Central memory CD8-positive, alpha-beta T cell (primary cell): ENCODE results near the gene PDX1.
A peak's percentile ranks its signal among the peaks of the same experiment; 100 is the strongest.
"Not testable (repeated sequence)": the region's sequence is repeated elsewhere in the genome, so short reads cannot be mapped to it uniquely, and the experiment has no call there.

Experiments
- ATAC-seq: fragments of 150-1000 bp; cut with Tn5 transposase; replicated peaks from 2 replicates; pipeline ENCODE4 v1.10.0; 2022; ENCODE audit warnings: mild to moderate bottlenecking, moderate FRiP score, moderate number of reproducible peaks; ENCODE audit not compliant: poor library complexity, severe bottlenecking; ENCODE audit errors: extremely low read depth
- DNase-seq, 2 donors: peaks; one replicate each; pipeline ENCODE4 v3.0.0; 2021; ENCODE audit warnings: low spot score in 2 of 2
- H3K27ac Mint-ChIP-seq: one replicate; pipeline ENCODE4 v1.8.0; 2022; ENCODE audit warnings: low read depth, mild to moderate bottlenecking, moderate library complexity, mixed read lengths
- H3K27me3 Mint-ChIP-seq: one replicate; pipeline ENCODE4 v1.8.0; 2022; ENCODE audit warnings: mixed read lengths
- H3K36me3 Mint-ChIP-seq: one replicate; pipeline ENCODE4 v1.8.0; 2022; ENCODE audit warnings: mild to moderate bottlenecking, moderate library complexity, mixed read lengths; ENCODE audit not compliant: insufficient read depth
- H3K4me1 Mint-ChIP-seq: one replicate; pipeline ENCODE4 v1.8.0; 2022; ENCODE audit warnings: mixed read lengths
- H3K4me3 Mint-ChIP-seq: one replicate; pipeline ENCODE4 v1.8.0; 2022; ENCODE audit warnings: mild to moderate bottlenecking, moderate library complexity, mixed read lengths
- H3K9me3 Mint-ChIP-seq: one replicate; pipeline ENCODE4 v1.8.0; 2022; ENCODE audit warnings: mixed read lengths

The PDX1 gene

DNA sequence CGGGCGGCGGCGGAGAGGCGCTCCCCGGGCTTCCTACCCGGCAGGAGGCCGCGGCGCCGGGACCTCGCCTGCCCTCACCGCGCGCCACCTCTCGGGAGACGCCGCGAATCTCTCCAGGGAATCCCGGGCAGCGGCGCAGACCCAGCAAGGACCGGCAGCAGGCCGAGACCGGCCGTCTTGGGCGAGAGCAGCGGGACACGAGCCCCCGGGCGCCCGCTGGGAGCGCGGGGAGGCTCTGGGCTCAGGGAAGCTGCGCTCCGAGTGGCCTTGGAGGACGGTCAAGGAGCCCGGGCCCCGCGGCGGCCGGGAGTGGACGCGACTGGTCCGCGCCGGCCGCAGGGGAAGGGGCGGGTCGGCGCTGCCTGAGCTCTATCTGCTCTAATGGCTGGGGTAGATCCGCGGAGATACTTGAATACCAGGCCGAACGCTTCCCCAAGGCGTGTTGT lies 34.6 kb downstream of the PDX1 start:
- Mint-ChIP-seq H3K36me3 (peaks cover 2% of the 10 kb centered on the region), H3K9me3 (peaks cover 5% of the 10 kb centered on the region), H3K4me1 (peaks cover 7% of the 10 kb centered on the region), H3K27ac (no peak overlapping the region), H3K27me3 (peaks cover 80% of the 10 kb centered on the region), H3K4me3 (peak overlapping the region; percentile 55)
- DNase-seq = no peak
- no peak for ATAC-seq

DNA sequence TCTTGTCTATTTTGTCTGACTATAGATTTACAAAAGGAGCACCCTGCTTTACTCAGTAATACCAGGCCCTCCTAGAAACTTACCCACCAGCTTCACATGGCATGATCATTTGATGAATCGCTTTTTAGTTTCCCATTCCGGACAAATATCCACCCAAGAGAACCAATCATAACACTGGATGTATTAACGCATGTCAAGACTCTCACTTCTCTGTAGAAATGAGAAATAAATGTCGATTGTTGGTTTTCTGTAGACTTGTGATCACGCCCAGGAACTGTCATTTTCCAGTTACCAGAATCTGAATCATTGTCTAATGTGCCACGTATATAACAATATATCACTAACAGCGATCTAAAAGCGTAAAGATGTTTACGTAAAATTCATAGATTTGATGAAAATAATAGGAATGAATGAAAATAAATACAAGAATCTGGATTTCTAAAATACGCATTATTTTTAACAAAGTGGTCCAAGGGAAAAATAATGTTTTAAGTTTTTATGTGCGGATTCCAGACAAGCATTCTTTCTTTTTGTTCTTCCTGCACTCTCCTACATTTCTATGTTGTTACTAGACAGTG lies 35.3 kb downstream of the PDX1 start:
- Mint-ChIP-seq H3K9me3 (peaks cover 1% of the 10 kb centered on the region), H3K27ac (no peak overlapping the region), H3K36me3 (peaks cover 2% of the 10 kb centered on the region), H3K4me3 (peak overlapping the region; percentile 25), H3K4me1 (peaks cover 7% of the 10 kb centered on the region), H3K27me3 (peaks cover 80% of the 10 kb centered on the region)
- ATAC-seq (no peak), DNase-seq (no peak)

DNA sequence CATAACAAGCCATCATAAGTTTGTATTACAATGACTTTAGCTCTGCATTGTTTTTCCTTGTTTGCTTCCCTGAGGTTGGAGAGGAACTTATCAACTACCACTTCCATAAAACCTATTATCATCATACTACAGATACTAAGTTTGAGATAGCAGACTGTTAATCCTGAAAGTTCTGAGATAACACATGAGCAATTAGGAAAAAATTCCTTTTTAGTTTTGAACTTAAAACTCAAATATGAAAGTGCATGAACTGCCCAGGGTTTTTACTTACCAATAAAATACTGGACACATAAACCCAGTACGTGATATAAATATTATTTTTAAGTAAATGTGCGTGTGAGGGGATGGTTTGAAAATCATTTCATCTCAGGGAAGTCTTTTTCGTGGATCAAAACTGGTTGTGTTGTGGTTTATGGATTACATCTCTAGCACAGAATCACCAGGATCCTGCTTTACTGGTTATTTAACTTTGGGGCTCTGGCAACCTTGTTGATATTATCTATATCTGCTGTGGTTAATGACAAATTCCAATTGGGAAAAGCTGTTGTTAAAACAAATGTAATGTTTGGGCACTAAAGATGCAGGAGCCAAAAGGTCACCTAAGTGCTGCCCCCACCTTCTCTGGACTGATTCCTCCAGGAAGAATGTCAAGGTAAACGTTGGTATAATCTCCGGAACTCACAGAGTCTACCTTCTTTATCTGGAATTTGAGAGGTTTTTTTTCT lies 36.9 kb downstream of the PDX1 start:
- no peaks in the 10 kb centered on the region for H3K36me3 Mint-ChIP-seq
- peaks cover 7% of the 10 kb centered on the region for H3K4me1 Mint-ChIP-seq
- DNase-seq = no peak
- no peak overlapping the region for H3K27ac Mint-ChIP-seq
- no peaks in the 10 kb centered on the region for H3K9me3 Mint-ChIP-seq
- no peak for ATAC-seq
- H3K27me3 Mint-ChIP-seq = peaks cover 76% of the 10 kb centered on the region
- no peak overlapping the region for H3K4me3 Mint-ChIP-seq

DNA sequence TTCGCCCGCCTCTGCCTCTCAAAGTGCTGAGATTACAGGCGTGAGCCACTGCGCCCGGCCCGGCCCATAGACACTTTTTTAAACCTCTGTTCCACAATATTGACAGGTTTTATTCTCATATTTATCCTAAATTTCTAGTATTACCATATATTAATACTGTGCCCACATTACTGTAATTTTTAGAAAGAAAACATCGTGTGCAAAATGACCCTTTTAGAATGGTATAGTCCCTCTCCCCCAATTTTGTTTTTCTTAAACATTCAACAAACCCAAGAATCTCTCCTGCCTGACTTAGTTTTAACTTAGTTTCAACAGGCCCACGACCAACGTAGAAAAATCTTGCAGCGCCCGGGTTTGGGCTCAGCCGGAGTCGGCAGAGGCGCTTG lies 40.2 kb downstream of the PDX1 start:
- Mint-ChIP-seq H3K36me3 (no peaks in the 10 kb centered on the region), H3K27me3 (peaks cover 93% of the 10 kb centered on the region), H3K27ac (no peak overlapping the region), H3K4me3 (peak overlapping the region; percentile 20), H3K4me1 (no peaks in the 10 kb centered on the region), H3K9me3 (no peaks in the 10 kb centered on the region)
- no peak for DNase-seq
- ATAC-seq = no peak

DNA sequence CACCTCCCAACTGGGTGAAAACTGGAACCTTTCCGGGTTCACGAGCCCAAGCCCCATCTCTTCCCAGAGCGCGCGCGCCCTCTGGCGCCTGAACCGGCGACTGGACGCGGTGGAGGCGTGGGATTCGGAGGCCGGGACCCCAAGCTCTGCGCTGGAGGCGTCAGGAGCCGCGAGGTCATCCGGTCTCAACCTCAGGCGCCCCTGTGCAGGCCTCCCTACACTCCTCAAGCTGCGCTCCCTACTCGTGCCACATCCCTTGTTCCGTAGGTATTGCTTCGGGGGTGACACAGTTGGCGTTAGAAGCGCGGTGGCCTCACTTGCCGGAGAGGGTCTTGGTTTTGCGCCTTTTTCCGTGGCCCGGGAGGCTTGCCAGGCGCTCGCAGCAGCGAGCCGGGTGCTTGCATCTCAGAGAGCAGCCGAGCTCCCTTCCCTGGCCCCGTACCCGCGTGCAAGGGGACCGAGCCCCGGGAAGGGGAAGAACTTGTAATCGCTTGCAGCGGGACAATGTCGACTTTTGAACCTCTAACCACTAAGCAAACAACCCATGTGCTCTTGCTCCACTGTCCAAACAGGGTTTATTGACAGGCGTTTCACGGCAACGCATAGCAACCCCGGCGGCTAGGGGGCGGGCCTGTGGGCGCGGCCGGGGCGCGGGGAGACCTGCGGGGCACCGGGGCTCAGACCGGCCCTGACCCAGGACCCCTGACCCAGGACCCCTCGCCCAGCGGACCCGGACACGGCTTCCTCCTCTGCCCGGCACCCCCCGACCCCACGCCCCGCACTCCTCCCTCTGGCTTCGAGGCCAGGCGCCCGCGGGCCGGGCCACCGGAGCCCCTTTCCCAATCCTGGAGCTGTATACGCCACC lies 40.8 kb downstream of the PDX1 start:
- DNase-seq (no peak), ATAC-seq (no peak)
- Mint-ChIP-seq H3K27ac (no peak overlapping the region), H3K4me1 (no peaks in the 10 kb centered on the region), H3K27me3 (peaks cover 93% of the 10 kb centered on the region), H3K4me3 (peak overlapping the region; percentile 20), H3K9me3 (no peaks in the 10 kb centered on the region), H3K36me3 (no peaks in the 10 kb centered on the region)

DNA sequence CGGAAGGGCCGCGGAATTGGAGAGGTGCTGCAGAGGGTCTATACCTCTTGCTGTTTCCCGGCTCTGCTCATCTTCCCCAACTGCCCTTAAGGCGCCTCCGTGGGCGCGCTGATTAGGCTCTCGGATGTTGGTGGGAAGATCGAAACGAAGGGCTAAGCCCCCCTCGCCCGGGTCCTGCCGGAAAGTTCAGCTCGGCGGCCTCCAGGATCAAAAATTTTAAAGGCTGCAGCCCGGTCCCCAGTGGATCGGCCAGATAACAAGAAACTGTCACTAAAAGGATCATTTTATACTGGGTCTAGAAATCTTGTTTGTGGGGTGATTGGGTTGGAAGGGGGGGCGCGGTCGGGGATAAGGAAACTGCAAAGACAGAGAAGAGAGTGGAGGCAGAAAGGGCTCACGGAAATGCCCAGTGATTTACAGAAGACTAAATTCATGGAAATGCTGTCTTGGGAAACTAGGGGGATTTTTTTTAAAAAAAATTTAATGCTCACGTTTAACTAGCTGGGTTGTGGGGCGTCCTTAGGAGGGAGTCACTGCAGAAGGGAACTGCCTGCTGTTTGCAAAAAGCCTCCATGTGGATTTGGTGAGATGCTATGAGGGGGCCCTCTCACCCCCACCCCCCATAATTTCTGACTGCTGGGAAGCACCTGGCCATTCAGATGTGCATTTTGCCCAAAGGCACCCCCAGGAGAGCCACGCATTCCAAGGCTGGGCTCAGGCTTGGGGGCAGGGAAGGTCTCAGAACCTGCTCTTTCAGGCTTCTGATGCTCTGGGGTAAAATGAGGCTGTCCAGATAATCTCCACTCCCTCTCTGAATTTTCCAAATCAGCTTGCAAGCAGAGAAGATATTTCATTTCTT lies 41.7 kb downstream of the PDX1 start:
- peaks cover 93% of the 10 kb centered on the region for H3K27me3 Mint-ChIP-seq
- no peak for ATAC-seq
- no peaks in the 10 kb centered on the region for H3K9me3 Mint-ChIP-seq
- no peaks in the 10 kb centered on the region for H3K4me1 Mint-ChIP-seq
- H3K27ac Mint-ChIP-seq = no peak overlapping the region
- no peak for DNase-seq
- H3K4me3 Mint-ChIP-seq = no peak overlapping the region
- no peaks in the 10 kb centered on the region for H3K36me3 Mint-ChIP-seq

DNA sequence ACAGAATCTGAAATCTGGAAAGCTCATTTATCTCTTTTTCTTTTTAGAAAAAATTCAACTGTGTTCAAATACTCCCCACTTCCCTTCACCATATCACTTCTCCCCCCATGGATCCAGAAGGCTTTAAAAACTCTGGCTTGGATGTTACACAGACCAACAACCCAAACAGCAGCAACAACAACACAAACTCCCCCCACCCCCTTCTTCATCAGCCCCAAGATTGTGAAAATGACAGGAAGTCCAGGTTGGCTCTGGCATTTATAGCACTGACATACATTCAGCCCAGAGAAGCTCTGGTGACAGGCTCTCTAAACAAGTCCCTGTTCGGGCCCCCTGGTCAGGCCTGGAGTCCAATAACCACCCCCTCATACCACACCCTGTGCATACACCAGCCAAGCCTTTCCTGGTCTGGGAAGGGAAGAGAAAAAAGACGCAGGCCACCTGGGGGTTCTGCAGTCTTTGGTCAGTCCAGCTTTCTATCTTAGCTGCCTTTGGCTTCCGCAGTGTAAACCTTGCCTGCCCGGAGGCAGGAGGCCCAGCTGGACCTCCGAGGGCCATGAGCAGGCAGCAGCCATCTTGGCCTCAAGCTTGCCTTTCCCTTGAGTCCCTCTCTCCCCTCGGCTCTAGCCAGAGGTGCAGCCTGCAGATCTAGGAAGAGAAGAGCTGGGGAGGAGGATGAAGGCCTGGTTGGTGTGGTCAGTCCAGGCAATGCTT lies 42.5 kb downstream of the PDX1 start:
- Mint-ChIP-seq H3K4me1 (no peaks in the 10 kb centered on the region), H3K36me3 (no peaks in the 10 kb centered on the region), H3K27ac (no peak overlapping the region), H3K4me3 (no peak overlapping the region), H3K9me3 (no peaks in the 10 kb centered on the region), H3K27me3 (peaks cover 94% of the 10 kb centered on the region)
- DNase-seq (no peak), ATAC-seq (no peak)

DNA sequence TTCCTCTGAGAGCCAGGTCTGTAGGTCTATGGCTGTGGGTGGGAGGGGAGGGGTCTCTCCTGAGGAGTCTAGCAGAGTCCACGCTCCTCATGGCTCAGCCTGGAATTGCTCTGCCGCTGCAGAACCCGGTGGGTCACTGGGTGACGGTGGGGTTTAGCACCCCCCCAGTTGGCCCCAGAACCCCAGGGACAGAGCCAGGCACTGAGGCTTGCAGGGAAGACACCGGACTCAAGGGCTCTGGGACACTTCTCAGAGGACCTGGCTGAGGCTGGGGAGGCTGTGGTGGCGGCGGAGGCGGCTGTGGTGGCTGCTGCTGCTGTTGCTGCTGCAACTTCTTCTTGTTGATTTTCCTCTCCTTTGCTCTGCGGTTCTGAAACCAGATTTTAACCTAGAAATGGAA lies 43.2 kb downstream of the PDX1 start:
- H3K27me3 Mint-ChIP-seq = peaks cover 94% of the 10 kb centered on the region
- no peak overlapping the region for H3K27ac Mint-ChIP-seq
- H3K36me3 Mint-ChIP-seq = peaks cover under 1% of the 10 kb centered on the region
- no peak for ATAC-seq
- H3K9me3 Mint-ChIP-seq = no peaks in the 10 kb centered on the region
- H3K4me3 Mint-ChIP-seq = no peak overlapping the region
- peaks cover 6% of the 10 kb centered on the region for H3K4me1 Mint-ChIP-seq
- DNase-seq = no peak

DNA sequence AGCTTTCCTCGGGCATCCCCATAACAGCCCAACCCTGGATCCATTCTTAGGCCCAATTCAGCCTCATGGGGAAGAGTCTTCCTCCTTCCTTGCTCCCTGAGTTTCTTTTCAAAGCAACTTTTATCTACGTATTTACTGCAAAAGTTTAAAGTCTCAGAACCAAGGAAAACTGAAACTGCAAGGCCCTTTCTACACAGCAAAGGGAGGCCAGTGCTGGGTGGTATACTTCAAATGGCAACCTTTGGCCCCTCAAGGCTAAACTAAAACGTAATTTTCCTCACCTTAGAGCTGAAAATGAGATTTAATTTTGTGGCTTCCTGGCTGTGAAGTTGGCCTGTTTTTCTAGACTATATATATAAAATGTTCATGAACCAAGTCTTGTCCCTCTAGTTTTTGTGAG lies 43.7 kb downstream of the PDX1 start:
- no peak overlapping the region for H3K4me3 Mint-ChIP-seq
- H3K4me1 Mint-ChIP-seq = peaks cover 8% of the 10 kb centered on the region
- no peaks in the 10 kb centered on the region for H3K9me3 Mint-ChIP-seq
- ATAC-seq = no peak
- H3K36me3 Mint-ChIP-seq = peaks cover 2% of the 10 kb centered on the region
- H3K27ac Mint-ChIP-seq = no peak overlapping the region
- no peak for DNase-seq
- peaks cover 93% of the 10 kb centered on the region for H3K27me3 Mint-ChIP-seq

DNA sequence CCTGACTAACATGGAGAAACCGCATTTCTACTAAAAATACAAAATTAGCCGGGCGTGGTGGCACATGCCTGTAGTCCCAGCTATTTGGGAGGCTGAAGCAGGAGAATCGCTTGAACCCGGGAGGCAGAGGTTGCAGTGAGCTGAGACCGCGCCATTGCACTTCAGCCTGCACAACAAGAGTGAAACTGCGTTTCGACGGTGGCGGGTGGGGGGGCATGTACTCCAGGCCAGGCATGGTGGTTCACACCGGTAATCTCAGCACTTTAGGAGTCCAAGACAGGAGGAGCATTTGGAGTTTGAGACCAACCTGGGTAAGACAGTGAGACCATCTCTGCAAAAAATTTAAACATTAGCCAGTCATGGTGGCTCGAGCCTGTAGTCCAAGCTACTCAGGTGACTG lies 44.4 kb downstream of the PDX1 start:
- DNase-seq, H3K4me1 Mint-ChIP-seq, H3K36me3 Mint-ChIP-seq, ATAC-seq, H3K4me3 Mint-ChIP-seq, H3K27ac Mint-ChIP-seq, H3K9me3 Mint-ChIP-seq: not testable (repeated sequence)
- H3K27me3 Mint-ChIP-seq = peaks cover 91% of the 10 kb centered on the region

DNA sequence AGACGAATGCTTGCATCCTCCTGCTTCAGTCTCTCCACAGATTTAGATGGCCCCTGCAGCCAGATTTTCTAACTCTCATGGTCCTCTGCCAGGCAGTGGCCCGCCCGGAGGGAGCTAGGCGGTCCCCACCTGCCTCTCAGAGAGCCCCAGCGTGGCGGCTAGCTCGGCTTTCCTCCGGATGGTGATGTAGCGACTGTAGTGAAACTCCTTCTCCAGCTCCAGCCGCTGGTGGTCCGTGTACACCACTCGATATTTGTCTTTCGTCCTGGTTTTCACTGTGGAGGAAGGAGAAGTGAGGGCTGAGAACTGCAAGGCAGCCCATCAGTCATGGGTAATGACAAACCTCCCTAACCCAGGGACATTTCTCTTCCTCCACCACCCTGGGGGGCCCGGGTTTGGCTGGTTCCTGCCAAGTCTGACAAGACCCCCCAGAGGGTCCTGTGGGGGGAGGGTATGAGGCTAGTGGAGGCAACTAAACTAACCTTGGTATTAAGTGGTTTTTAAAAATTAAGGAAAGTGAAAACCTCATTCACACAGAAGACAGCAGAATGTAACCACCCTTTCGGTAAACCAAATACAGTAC lies 45.0 kb downstream of the PDX1 start:
- peaks cover 2% of the 10 kb centered on the region for H3K36me3 Mint-ChIP-seq
- H3K4me3 Mint-ChIP-seq = no peak overlapping the region
- H3K9me3 Mint-ChIP-seq = no peaks in the 10 kb centered on the region
- no peak for DNase-seq
- H3K27ac Mint-ChIP-seq = no peak overlapping the region
- H3K27me3 Mint-ChIP-seq = peaks cover 91% of the 10 kb centered on the region
- peaks cover 8% of the 10 kb centered on the region for H3K4me1 Mint-ChIP-seq
- no peak for ATAC-seq
